ENCODE data around the gene OR1S1. TPM values are rescaled to one million over a fixed set of nuclear protein-coding genes. Genes with fewer than 3 reads are reported as not detected.

Gene OR1S1
- polyA plus RNA-seq, 4 donors = not detected

Other genes with a start within 250 kb of the OR1S1 start
- gene OR9Q1, start 188.8 kb upstream of the OR1S1 start, polyA plus RNA-seq (ENCODE audit: insufficient read length in 4 of 4) = not detected
- not detected for gene OR6Q1, start 181.8 kb upstream of the OR1S1 start, polyA plus RNA-seq (ENCODE audit: insufficient read length in 4 of 4)
- gene OR9I1, start 87.2 kb upstream of the OR1S1 start, polyA plus RNA-seq (ENCODE audit: insufficient read length in 4 of 4) = not detected
- gene OR9Q2, start 23.6 kb upstream of the OR1S1 start, polyA plus RNA-seq (ENCODE audit: insufficient read length in 4 of 4) = not detected
- not detected for gene OR1S2, start 8.6 kb upstream of the OR1S1 start, polyA plus RNA-seq (ENCODE audit: insufficient read length in 4 of 4)
- gene OR10Q1, start 16.2 kb downstream of the OR1S1 start, polyA plus RNA-seq (ENCODE audit: insufficient read length in 4 of 4) = not detected
- gene OR10W1, start 55.5 kb downstream of the OR1S1 start, polyA plus RNA-seq (ENCODE audit: insufficient read length in 4 of 4) = not detected
- gene OR5B17, start 146.3 kb downstream of the OR1S1 start, polyA plus RNA-seq (ENCODE audit: insufficient read length in 4 of 4) = not detected
- not detected for gene OR5B3, start 194.2 kb downstream of the OR1S1 start, polyA plus RNA-seq (ENCODE audit: insufficient read length in 4 of 4)
- under 1 TPM in 1 of 4 donors, not detected in 3; 0.03 TPM for gene OR5B2, start 215.4 kb downstream of the OR1S1 start, polyA plus RNA-seq (ENCODE audit: insufficient read length in 4 of 4)
- not detected for gene OR5B12, start 229.5 kb downstream of the OR1S1 start, polyA plus RNA-seq (ENCODE audit: insufficient read length in 4 of 4)